Activated T-helper 1 cell treated with anti-CD3 and anti-CD28 coated beads, Interleukin-12 subunit alpha, Interleukin-12 subunit beta, Interleukin-2, Interleukin-4 antibody, amounts not matched to agents 30 ng/mL and 10 ng/mL and 1 ng/mL, durations not matched to agents 14 hours and 24 hours and 36 hours (primary cell): ENCODE data around the gene TBCD. TPM values are rescaled to one million over a fixed set of nuclear protein-coding genes. Genes with fewer than 3 reads are reported as not detected.

Experiments used
- DNase-seq: peaks from one replicate; pipeline ENCODE4 v3.0.0; 2021; ENCODE audit warnings: low spot score
- H3K27ac Mint-ChIP-seq: one replicate; pipeline ENCODE4 v1.8.0; 2021; ENCODE audit warnings: mild to moderate bottlenecking, mixed read lengths
- H3K27me3 Mint-ChIP-seq: one replicate; pipeline ENCODE4 v1.8.0; 2022; ENCODE audit warnings: mild to moderate bottlenecking, moderate library complexity, mixed read lengths; ENCODE audit not compliant: insufficient read depth
- H3K36me3 Mint-ChIP-seq: one replicate; pipeline ENCODE4 v1.8.0; 2021; ENCODE audit warnings: low read depth, mixed read lengths
- H3K4me1 Mint-ChIP-seq: one replicate; pipeline ENCODE4 v1.8.0; 2021; ENCODE audit warnings: low read depth, mixed read lengths
- H3K4me3 Mint-ChIP-seq: one replicate; pipeline ENCODE4 v1.8.0; 2021; ENCODE audit warnings: mild to moderate bottlenecking, moderate library complexity, mixed read lengths
- H3K9me3 Mint-ChIP-seq: one replicate; pipeline ENCODE4 v1.8.0; 2021; ENCODE audit warnings: mixed read lengths
- intact Hi-C: fragments of 100-400 bp; cut with micrococcal nuclease; formaldehyde crosslinking; loops from one replicate; pipeline ENCODE4 v1.15.1; 2024
- total RNA-seq: library from RNA; stranded (reverse); gene quantifications from 2 replicates; pipeline ENCODE4 v1.2.3, GENCODE V29; 2022

Gene TBCD
- total RNA-seq, 1 donor from 2014 or later: 111 TPM

DNA sequence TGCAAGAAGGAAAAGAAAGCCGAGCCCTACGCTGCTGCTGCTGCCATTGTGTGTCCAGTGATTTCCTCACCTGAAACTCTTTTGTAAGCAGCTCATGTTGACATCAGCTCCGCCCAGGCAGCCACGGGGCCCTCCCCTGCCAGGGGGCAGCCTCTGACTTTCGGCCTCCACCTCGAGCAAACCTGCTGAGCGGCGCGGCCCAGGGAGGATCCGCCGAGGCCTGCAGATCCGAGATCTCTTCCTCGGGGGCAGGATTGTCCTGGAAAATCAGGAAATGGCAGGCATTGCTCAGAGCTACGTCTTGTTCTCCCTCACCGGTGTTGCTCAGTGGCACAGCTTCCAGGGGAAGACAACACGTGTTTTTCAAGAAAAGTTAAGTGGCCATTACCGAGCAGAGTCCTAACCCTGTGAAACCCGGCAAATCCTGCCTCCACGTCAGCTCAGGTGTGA lies 123.6 kb downstream of the TBCD start:
- H3K27ac Mint-ChIP-seq: no peak overlapping the region
- no peak for DNase-seq
- intact Hi-C loops: loop anchor here (5.0 kb wide), 1 partner anchor 207 kb away; no protein-coding TSS in a partner anchor
- no peaks in the 10 kb centered on the region for H3K27me3 Mint-ChIP-seq
- H3K4me1 Mint-ChIP-seq: peaks cover 59% of the 10 kb centered on the region
- H3K36me3 Mint-ChIP-seq: peaks cover 49% of the 10 kb centered on the region
- no peak overlapping the region for H3K4me3 Mint-ChIP-seq
- no peaks in the 10 kb centered on the region for H3K9me3 Mint-ChIP-seq

GRCh38 chr17:82876149-82876548 lies 124.3 kb downstream of the TBCD start:
- no peak overlapping the region for H3K27ac Mint-ChIP-seq
- peaks cover 54% of the 10 kb centered on the region for H3K4me1 Mint-ChIP-seq
- H3K27me3 Mint-ChIP-seq: no peaks in the 10 kb centered on the region
- H3K4me3 Mint-ChIP-seq: no peak overlapping the region
- no peak for DNase-seq
- peaks cover 43% of the 10 kb centered on the region for H3K36me3 Mint-ChIP-seq
- H3K9me3 Mint-ChIP-seq: no peaks in the 10 kb centered on the region
- intact Hi-C loops: loop anchor here (5.0 kb wide), 1 partner anchor 206 kb away; no protein-coding TSS in a partner anchor

DNA sequence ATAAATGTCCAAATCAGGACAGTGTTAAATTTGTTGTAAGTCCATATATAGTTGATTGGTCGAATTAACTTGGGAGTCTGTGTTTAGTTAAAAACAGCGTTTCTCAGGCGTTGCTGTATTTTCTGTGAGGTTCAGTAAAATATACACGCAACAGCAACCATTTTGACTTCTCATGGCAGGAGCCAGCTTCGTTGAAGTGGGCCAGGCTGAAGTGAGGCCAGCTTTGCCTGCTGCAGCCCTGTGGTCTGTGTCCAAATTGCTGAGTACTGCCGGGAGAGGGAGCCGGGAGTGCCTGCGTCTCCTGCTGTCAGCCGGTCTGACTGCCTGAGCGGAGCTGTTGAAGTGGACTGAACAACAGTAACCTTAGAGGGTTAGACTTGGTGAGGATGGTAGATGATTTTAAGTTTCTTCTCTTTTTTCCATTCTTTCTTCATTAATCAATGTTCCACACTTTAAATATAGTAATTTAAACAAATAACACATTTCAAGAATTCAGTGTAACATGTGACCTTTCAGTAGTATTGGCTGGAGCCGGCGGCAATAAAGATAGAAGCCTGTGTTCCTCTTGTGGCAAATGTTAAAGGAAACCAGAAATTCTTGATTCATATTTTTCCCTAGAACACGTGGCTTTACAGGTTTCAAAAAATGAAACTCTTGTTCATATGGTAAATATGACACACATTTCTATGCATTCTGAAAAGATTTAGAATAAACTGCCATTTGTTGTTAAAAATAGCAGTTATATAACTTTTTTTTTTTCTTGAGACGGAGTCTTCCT lies 124.9 kb downstream of the TBCD start:
- Mint-ChIP-seq H3K4me3 (peak overlapping the region; percentile 51), H3K36me3 (peaks cover 40% of the 10 kb centered on the region), H3K4me1 (peaks cover 55% of the 10 kb centered on the region), H3K27ac (peak overlapping the region; percentile 68), H3K9me3 (no peaks in the 10 kb centered on the region), H3K27me3 (no peaks in the 10 kb centered on the region)
- intact Hi-C loops: loop anchor here (1.0 to 5.0 kb wide), 2 partner anchors 12 to 206 kb away; no protein-coding TSS in a partner anchor
- no peak for DNase-seq

DNA sequence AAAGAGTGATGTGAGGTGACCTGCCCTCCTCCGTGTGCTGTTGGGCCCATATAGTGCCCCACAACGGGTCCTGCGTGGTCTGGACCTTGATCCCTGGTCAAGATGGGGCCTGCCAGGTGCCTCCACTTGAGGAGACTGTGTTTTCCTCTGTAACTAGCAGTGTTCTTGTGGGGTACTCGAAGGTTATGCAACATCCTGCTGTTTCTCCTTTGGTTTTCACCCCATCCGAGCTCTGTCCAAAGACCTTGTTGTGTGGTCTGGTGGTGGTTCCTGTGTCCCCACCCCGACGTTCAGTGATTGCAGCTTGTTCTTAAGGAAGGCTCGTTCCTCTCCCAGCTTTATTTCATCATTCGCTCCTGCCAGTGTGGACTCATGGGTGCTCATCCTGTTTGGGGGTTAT lies 126.7 kb downstream of the TBCD start:
- H3K9me3 Mint-ChIP-seq: no peaks in the 10 kb centered on the region
- intact Hi-C loops: loop anchor here (5.0 kb wide), 1 partner anchor 204 kb away; no protein-coding TSS in a partner anchor
- peaks cover 35% of the 10 kb centered on the region for H3K36me3 Mint-ChIP-seq
- no peak overlapping the region for H3K27ac Mint-ChIP-seq
- peak overlapping the region; percentile 42 for H3K4me3 Mint-ChIP-seq
- H3K4me1 Mint-ChIP-seq: peaks cover 72% of the 10 kb centered on the region
- no peaks in the 10 kb centered on the region for H3K27me3 Mint-ChIP-seq
- no peak for DNase-seq

- H3K27ac Mint-ChIP-seq: no peak overlapping the region
- no peak for DNase-seq
- H3K4me3 Mint-ChIP-seq: no peak overlapping the region
- peaks cover 38% of the 10 kb centered on the region for H3K36me3 Mint-ChIP-seq
- H3K9me3 Mint-ChIP-seq: no peaks in the 10 kb centered on the region
- intact Hi-C loops: loop anchor here (5.0 kb wide), 1 partner anchor 203 kb away; no protein-coding TSS in a partner anchor
- no peaks in the 10 kb centered on the region for H3K27me3 Mint-ChIP-seq
- peaks cover 79% of the 10 kb centered on the region for H3K4me1 Mint-ChIP-seq
Observed at GRCh38 chr17:82879241-82879640, 127.4 kb downstream of the TBCD start.

GRCh38 chr17:82880620-82881323 lies 128.9 kb downstream of the TBCD start:
- intact Hi-C loops: no loop called here

GRCh38 chr17:82881324-82881823 lies 129.5 kb downstream of the TBCD start:
- Mint-ChIP-seq H3K4me3 (no peak overlapping the region), H3K4me1 (peaks cover 88% of the 10 kb centered on the region), H3K27ac (peak overlapping the region; percentile 34), H3K27me3 (no peaks in the 10 kb centered on the region), H3K36me3 (peaks cover 30% of the 10 kb centered on the region), H3K9me3 (no peaks in the 10 kb centered on the region)
- intact Hi-C loops: no loop called here
- DNase-seq: no peak

More at GRCh38 chr17:82880620-82881323, 128.9 kb downstream of the TBCD start:
- Mint-ChIP-seq H3K4me3 (no peak overlapping the region), H3K36me3 (peaks cover 30% of the 10 kb centered on the region), H3K27ac (no peak overlapping the region), H3K4me1 (peaks cover 86% of the 10 kb centered on the region), H3K27me3 (no peaks in the 10 kb centered on the region), H3K9me3 (no peaks in the 10 kb centered on the region)
- DNase-seq: no peak

DNA sequence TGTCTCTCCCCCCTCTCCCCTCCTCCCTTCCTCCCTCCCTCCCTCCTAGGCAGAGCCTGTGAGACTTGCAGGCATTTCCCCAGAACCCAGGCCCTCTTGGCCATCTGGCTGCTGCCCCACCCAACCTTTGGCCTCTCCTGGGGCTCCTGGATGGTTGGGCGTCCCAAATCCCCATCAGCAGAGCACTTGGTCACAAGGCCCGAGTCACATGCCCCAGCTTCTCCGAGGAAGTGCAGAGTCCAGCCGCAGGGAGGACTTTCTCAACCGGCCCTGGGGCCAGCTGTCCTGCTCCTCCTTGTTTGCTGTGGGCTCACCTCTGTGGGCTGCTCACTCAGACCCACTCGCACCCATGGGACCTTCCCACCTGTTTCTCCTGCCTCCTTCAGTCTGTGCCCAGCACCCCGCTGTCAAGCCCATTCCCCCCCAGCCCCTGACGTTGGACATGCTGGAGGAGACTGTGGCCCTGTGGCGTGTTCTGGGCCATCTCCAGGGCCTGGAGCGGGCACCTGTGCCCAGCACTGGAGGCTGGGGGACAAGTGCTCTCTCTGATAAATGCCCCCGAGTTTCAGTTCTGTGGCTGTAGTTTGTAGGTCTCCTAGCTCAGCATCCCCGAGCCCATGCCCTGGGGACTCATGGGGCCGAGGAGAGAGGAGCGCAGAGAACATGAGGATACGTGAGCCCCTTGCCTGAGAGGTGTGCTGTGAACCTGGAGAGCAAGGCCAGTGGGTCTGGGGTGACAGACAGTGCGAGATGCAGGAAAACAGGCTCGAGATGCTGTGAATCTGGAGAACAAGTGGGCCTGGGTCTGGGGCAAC lies 130.2 kb downstream of the TBCD start:
- intact Hi-C loops: no loop called here
- Mint-ChIP-seq H3K27me3 (no peaks in the 10 kb centered on the region), H3K36me3 (peaks cover 32% of the 10 kb centered on the region), H3K4me1 (peaks cover 85% of the 10 kb centered on the region), H3K4me3 (peak overlapping the region; percentile 75), H3K27ac (peak overlapping the region; percentile 89), H3K9me3 (no peaks in the 10 kb centered on the region)
- no peak for DNase-seq

DNA sequence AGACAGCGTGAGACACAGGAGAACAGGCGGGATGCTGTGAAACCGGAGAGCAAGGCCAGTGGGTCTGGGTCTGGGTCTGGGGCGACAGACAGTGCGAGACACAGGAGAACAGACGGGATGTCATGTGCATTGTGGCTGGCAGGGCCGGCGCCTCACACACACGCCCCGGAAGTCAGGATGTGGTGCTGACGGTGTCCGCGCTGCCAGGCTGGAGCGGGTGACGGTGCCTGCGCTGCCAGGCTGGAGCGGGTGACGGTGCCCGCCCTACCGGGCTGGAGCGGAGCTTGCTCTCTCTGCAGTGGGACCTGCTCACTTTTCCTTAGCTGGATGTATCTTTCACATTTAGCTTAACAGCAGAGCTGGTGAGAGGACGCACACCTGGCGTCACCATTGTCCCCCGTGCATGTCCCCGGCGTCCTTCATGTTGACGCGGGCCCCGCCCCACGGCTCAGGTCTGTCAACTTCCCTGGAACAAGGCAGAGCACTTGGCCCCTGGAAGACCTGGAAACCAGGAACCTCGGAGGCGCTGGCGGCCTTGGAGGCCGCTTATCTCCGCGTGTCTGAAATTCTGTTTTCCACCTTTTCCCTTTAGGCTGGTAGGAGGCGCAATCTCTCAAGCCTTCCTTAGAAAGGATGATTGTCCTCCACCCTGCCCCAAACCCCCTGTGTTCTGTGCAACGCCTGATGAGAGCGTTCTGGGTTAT lies 131.0 kb downstream of the TBCD start:
- H3K9me3 Mint-ChIP-seq: no peaks in the 10 kb centered on the region
- H3K4me1 Mint-ChIP-seq: peaks cover 83% of the 10 kb centered on the region
- H3K27me3 Mint-ChIP-seq: no peaks in the 10 kb centered on the region
- peak; percentile 64 for DNase-seq
- intact Hi-C loops: no loop called here
- peak overlapping the region; percentile 75 for H3K4me3 Mint-ChIP-seq
- H3K27ac Mint-ChIP-seq: peak overlapping the region; percentile 89
- peaks cover 32% of the 10 kb centered on the region for H3K36me3 Mint-ChIP-seq

GRCh38 chr17:82883419-82884031 lies 131.7 kb downstream of the TBCD start:
- intact Hi-C loops: no loop called here
- no peak for DNase-seq
- H3K36me3 Mint-ChIP-seq: peaks cover 27% of the 10 kb centered on the region
- H3K4me3 Mint-ChIP-seq: peak overlapping the region; percentile 79
- peak overlapping the region; percentile 94 for H3K27ac Mint-ChIP-seq
- no peaks in the 10 kb centered on the region for H3K27me3 Mint-ChIP-seq
- peaks cover 77% of the 10 kb centered on the region for H3K4me1 Mint-ChIP-seq
- H3K9me3 Mint-ChIP-seq: no peaks in the 10 kb centered on the region

GRCh38 chr17:82884341-82884969 lies 132.6 kb downstream of the TBCD start:
- intact Hi-C loops: no loop called here
- H3K36me3 Mint-ChIP-seq: peaks cover 18% of the 10 kb centered on the region
- H3K4me1 Mint-ChIP-seq: peaks cover 68% of the 10 kb centered on the region
- no peaks in the 10 kb centered on the region for H3K9me3 Mint-ChIP-seq
- H3K4me3 Mint-ChIP-seq: peak overlapping the region; percentile 79
- peak overlapping the region; percentile 94 for H3K27ac Mint-ChIP-seq
- H3K27me3 Mint-ChIP-seq: no peaks in the 10 kb centered on the region
- no peak for DNase-seq
